A549 (cell line): ENCODE results near the gene WDR18. TPM values are rescaled to one million over a fixed set of nuclear protein-coding genes. Genes with fewer than 3 reads are reported as not detected.
"Not testable (repeated sequence)": the region's sequence is repeated elsewhere in the genome, so short reads cannot be mapped to it uniquely, and the experiment has no call there.

Experiments used
- ATAC-seq, 2 experiments: fragments of 200-7000 bp in 1 of 2; fragments of >200 bp in 1 of 2; cut with Nextera tagmentation in 1 of 2; cut with Tn5 transposase in 1 of 2; 3 replicates each; pipeline versions ENCODE4 v1.8.0 to v1.9.1; 2018 to 2020; ENCODE audit warnings: mild to moderate bottlenecking in 1 of 2, moderate library complexity in 1 of 2
- CTCF ChIA-PET: fragments of 300-600 bp; sonication (Branson Sonifier 250); formaldehyde crosslinking; extraction: SDS; loops from one replicate; lab custom pipeline; 2021; ENCODE audit warnings: antibody characterized with exemption, inconsistent platforms; lab: Yijun Ruan, JAX
- POLR2A ChIA-PET: fragments of 350-600 bp; formaldehyde crosslinking; extraction: SDS; loops from one replicate; lab custom pipeline; 2021; ENCODE audit warnings: antibody characterized with exemption, inconsistent platforms; lab: Yijun Ruan, JAX
- DNase-seq, 2 experiments: peaks; one replicate each; pipeline versions ENCODE4 v3.0.0 to v3.0.0-alpha.2; 2011 to 2016; ENCODE audit warnings: low read depth in 1 of 2, low spot score in 1 of 2
- FAIRE-seq: peaks from 2 replicates; lab custom pipeline; 2011; peaks lifted over from hg19 to GRCh38; lab: Jason Lieb, UNC
- H3K27ac ChIP-seq, 2 experiments: fragments of >200 bp; sonication (Bioruptor Twin); formaldehyde crosslinking; 3 replicates each; pipeline ENCODE4 v1.5.1; 2016 to 2017
- H3K4me1 ChIP-seq: fragments of >200 bp; sonication (Bioruptor Twin); formaldehyde crosslinking; 3 replicates; pipeline ENCODE4 v1.6.1; 2016
- H3K4me2 ChIP-seq: fragments of >200 bp; sonication (Bioruptor Twin); formaldehyde crosslinking; 3 replicates; pipeline ENCODE4 v1.6.1; 2016
- H3K4me3 ChIP-seq: fragments of >200 bp; sonication (Bioruptor Twin); formaldehyde crosslinking; 3 replicates; pipeline ENCODE4 v1.5.1; 2016
- H3K9me3 ChIP-seq: fragments of >200 bp; sonication (Bioruptor Twin); formaldehyde crosslinking; 3 replicates; pipeline ENCODE4 v1.6.1; 2016
- BHLHE40 ChIP-seq: IDR thresholded peaks from 2 replicates; pipeline ENCODE4 v1.6.1; 2012; ENCODE audit warnings: low read depth, low read length, inconsistent platforms
- CBX2 ChIP-seq: fragments of 200-600 bp; sonication (generic); IDR thresholded peaks from 2 replicates; pipeline ENCODE4 v1.6.1; 2016; ENCODE audit warnings: low read depth, mild to moderate bottlenecking, borderline replicate concordance
- CEBPB ChIP-seq, 2 experiments: fragments of >200 bp in 1 of 2; sonication (Bioruptor Twin) in 1 of 2; formaldehyde crosslinking in 1 of 2; IDR thresholded peaks; 2 replicates each; pipeline ENCODE4 v1.6.1; 2012 to 2016
- CTCF ChIP-seq: fragments of >200 bp; sonication (Bioruptor Twin); formaldehyde crosslinking; IDR thresholded peaks from 3 replicates; pipeline ENCODE4 v1.5.1; 2016
- EHF ChIP-seq: fragments of 250-450 bp; sonication (Bioruptor Pico); IDR thresholded peaks from 2 replicates; pipeline ENCODE4 v1.5.0; 2020; ENCODE audit warnings: mild to moderate bottlenecking
- EHMT2 ChIP-seq: fragments of 200-600 bp; sonication (generic); IDR thresholded peaks from 2 replicates; pipeline ENCODE4 v1.6.1; 2016; ENCODE audit warnings: antibody characterized with exemption, low read depth, mild to moderate bottlenecking, moderate library complexity
- FOSL2 ChIP-seq, 2 experiments: fragments of 450-650 bp in 1 of 2; fragments of >200 bp in 1 of 2; sonication (Bioruptor Twin) in 1 of 2; formaldehyde crosslinking; IDR thresholded peaks; 2 replicates each; pipeline versions ENCODE4 v1.5.0 to v1.6.1; 2016 to 2020; ENCODE audit warnings: mild to moderate bottlenecking in 1 of 2, moderate library complexity in 1 of 2
- FOXS1 ChIP-seq: fragments of 250-450 bp; sonication (Bioruptor Pico); IDR thresholded peaks from 2 replicates; pipeline ENCODE4 v1.5.0; 2020; ENCODE audit warnings: mild to moderate bottlenecking, moderate library complexity
- KDM1A ChIP-seq: fragments of 200-600 bp; sonication (generic); IDR thresholded peaks from 2 replicates; pipeline ENCODE4 v1.6.1; 2016; ENCODE audit warnings: low read depth, mild to moderate bottlenecking
- KDM5A ChIP-seq: fragments of 200-600 bp; sonication (generic); IDR thresholded peaks from 2 replicates; pipeline ENCODE4 v1.6.1; 2016; ENCODE audit warnings: antibody characterized with exemption, mild to moderate bottlenecking
- MAX ChIP-seq: IDR thresholded peaks from 2 replicates; pipeline ENCODE4 v1.6.1; 2012
- RAD21 ChIP-seq, 2 experiments: fragments of >200 bp in 1 of 2; sonication (Bioruptor Twin) in 1 of 2; formaldehyde crosslinking in 1 of 2; IDR thresholded peaks in 1 of 2; conservative IDR thresholded peaks in 1 of 2; 2 replicates in 1 of 2; 3 replicates in 1 of 2; pipeline ENCODE4 v1.6.1; 2012 to 2018; ENCODE audit warnings: inconsistent platforms in 1 of 2
- RCOR1 ChIP-seq: fragments of 150-350 bp; IDR thresholded peaks from 2 replicates; pipeline ENCODE4 v1.6.1; 2014; ENCODE audit warnings: antibody characterized with exemption, low read length, low read depth
- SMC3 ChIP-seq: fragments of >200 bp; sonication (Bioruptor Twin); formaldehyde crosslinking; IDR thresholded peaks from 3 replicates; pipeline ENCODE4 v1.6.1; 2018; ENCODE audit warnings: inconsistent platforms
- USF2 ChIP-seq: fragments of 450-650 bp; IDR thresholded peaks from 2 replicates; pipeline ENCODE4 v1.6.1; 2014; ENCODE audit warnings: antibody characterized with exemption
- WGBS: methylation state at CpG from one replicate; pipeline ENCODE4 v1.1.6; 2017; ENCODE audit errors: missing lambda C conversion rate; 5-methylcytosine and 5-hydroxymethylcytosine counted together
- polyA plus RNA-seq, 4 experiments: library from polyadenylated mRNA; depleted of rRNA in 3 of 4; stranded (reverse); fragments of >200 nt; fragmentation: RNase III in 1 of 4; extraction: RNeasy Plus Mini Kit Qiagen cat#74134 plus additional on column Dnase treatment in 1 of 4; gene quantifications; 2 replicates in 3 of 4; 3 replicates in 1 of 4; pipeline ENCODE4 v1.2.3, GENCODE V29; 2011 to 2017

Gene WDR18
- polyA plus RNA-seq, 2 of the 4 experiments (the other 2 are of a cell fraction) = 23.8 to 48.9 TPM

- no peak for TF ChIP-seq USF2
- TF ChIP-seq CBX2 = no peak
- no peak for TF ChIP-seq CEBPB (IDR thresholded peaks at IDR 0.05)
- TF ChIP-seq, all 56 proteins: peak for 0
Measured at GRCh38 chr19:954672-955494, 29.3 kb upstream of the WDR18 start (continued).

GRCh38 chr19:955803-956765 lies 28.1 kb upstream of the WDR18 start:
- Histone ChIP-seq H3K9me3 (no peaks in the 10 kb centered on the region), H3K4me3 (no peak overlapping the region), H3K4me1 (peaks cover 38% of the 10 kb centered on the region), H3K4me2 (no peak overlapping the region), H3K27ac (peak overlapping the region in 1 of 2 experiments; percentile 68; a peak in 3 of 6 replicates)
- ChIA-PET CTCF (interaction anchor here (0.5 to 0.7 kb wide), 2 partner anchors 12 to 61 kb away, joined by 3 read pairs; no protein-coding TSS in a partner anchor), POLR2A (no interaction called here)
- WGBS = 90% methylated on average over 41 of the region's 55 CpGs
- no peak for FAIRE-seq
- no peak for TF ChIP-seq CEBPB (IDR thresholded peaks at IDR 0.05)
- DNase-seq = no peak
- no peak for ATAC-seq

GRCh38 chr19:956766-957440 lies 27.2 kb upstream of the WDR18 start:
- H3K27ac ChIP-seq = peak overlapping the region in 1 of 2 experiments; percentile 68; a peak in 3 of 6 replicates
- H3K9me3 ChIP-seq = no peaks in the 10 kb centered on the region
- no peak for DNase-seq
- no peak overlapping the region for H3K4me3 ChIP-seq
- no peak for FAIRE-seq
- no peak overlapping the region for H3K4me2 ChIP-seq
- ChIA-PET POLR2A (interaction anchor here (0.7 kb wide), 1 partner anchor 276 kb away, joined by 5 read pairs; no protein-coding TSS in a partner anchor), CTCF (interaction anchor here (0.5 to 1.0 kb wide), 2 partner anchors 13 to 27 kb away, joined by 3 read pairs; partner anchors contain the start of gene WDR18)
- TF ChIP-seq KDM1A = no peak
- no peak for TF ChIP-seq SMC3
- TF ChIP-seq EHF (CRISPR knock-in tag) = no peak
- no peak for TF ChIP-seq KDM5A
- no peak for TF ChIP-seq RCOR1
- no peak for TF ChIP-seq CTCF
- no peak for TF ChIP-seq FOSL2 (IDR thresholded peaks at IDR 0.05)
- TF ChIP-seq FOSL2 (CRISPR knock-in tag; IDR thresholded peaks at IDR 0.05) = no peak
- TF ChIP-seq MAX = no peak
- no peak for TF ChIP-seq CEBPB (IDR thresholded peaks at IDR 0.05)
- TF ChIP-seq BHLHE40 = no peak
- no peak for TF ChIP-seq FOXS1 (CRISPR knock-in tag)
- no peak for TF ChIP-seq EHMT2
- TF ChIP-seq RAD21 (conservative IDR thresholded peaks at IDR 0.05 in 1 of 2, IDR thresholded peaks at IDR 0.05 in 1 of 2) = no peak
- no peak for TF ChIP-seq CBX2
- no peak for ATAC-seq
- 57% methylated on average over 12 of the region's 27 CpGs for WGBS
- H3K4me1 ChIP-seq = peaks cover 39% of the 10 kb centered on the region

- not testable (repeated sequence) for FAIRE-seq, H3K4me2 ChIP-seq, DNase-seq, H3K9me3 ChIP-seq, H3K4me3 ChIP-seq, ATAC-seq
- Histone ChIP-seq H3K4me1 (peaks cover 43% of the 10 kb centered on the region), H3K27ac (peak overlapping the region in 1 of 2 experiments; percentile 68; a peak in 2 of 6 replicates)
- WGBS = 92% methylated on average over 9 of the region's 9 CpGs
- ChIA-PET CTCF (interaction anchor here (0.6 to 1.1 kb wide), 3 partner anchors 20 to 27 kb away, joined by 3 to 4 read pairs (median 3); partner anchors contain the start of gene WDR18), POLR2A (interaction anchor here (0.7 kb wide), 1 partner anchor 276 kb away, joined by 5 read pairs; no protein-coding TSS in a partner anchor)
Measured at GRCh38 chr19:957578-957977, 26.6 kb upstream of the WDR18 start.
